ENCODE data around the gene B3GALT4. TPM values are rescaled to one million over a fixed set of nuclear protein-coding genes. Genes with fewer than 3 reads are reported as not detected.

Gene B3GALT4
- total RNA-seq, 1 experiment from 2014 or later = 7.9 TPM

- no peaks in the 10 kb centered on the region for H3K27me3 ChIP-seq (ENCODE audit: low read length)
- peak; percentile 95 for ATAC-seq
- H3K4me3 ChIP-seq (ENCODE audit: low read length) = peak within 1 kb of the TSS; percentile 97
- no peaks in the 10 kb centered on the region for H3K9me2 ChIP-seq (replicated peaks; ENCODE audit: low read length)
- H3K79me2 ChIP-seq (ENCODE audit: low read length) = peaks cover 52% of the 10 kb centered on the region
- no TSS peak for BruUV-seq (replicated peaks)
- H3K4me1 ChIP-seq (ENCODE audit: insufficient read depth, low read length) = peaks cover 17% of the 10 kb centered on the region
- peak; percentile 88 for DNase-seq
- no peaks in the 10 kb centered on the region for H3K9me3 ChIP-seq (ENCODE audit: low read length)
- H3K27ac ChIP-seq (ENCODE audit: low read length) = peak within 1 kb of the TSS; percentile 6
- peak within 1 kb of the TSS; percentile 98 for H3K4me2 ChIP-seq (ENCODE audit: low read length)
- no peaks in the 10 kb centered on the region for H3F3A ChIP-seq (ENCODE audit: low read length, unreplicated experiment)
- peak within 1 kb of the TSS; percentile 98 for H2AFZ ChIP-seq (ENCODE audit: low read length)
- TF ChIP-seq EZH2 (IDR thresholded peaks at IDR 0.05; ENCODE audit: low read length, unreplicated experiment) = no peak
- TF ChIP-seq, protein P1, sequence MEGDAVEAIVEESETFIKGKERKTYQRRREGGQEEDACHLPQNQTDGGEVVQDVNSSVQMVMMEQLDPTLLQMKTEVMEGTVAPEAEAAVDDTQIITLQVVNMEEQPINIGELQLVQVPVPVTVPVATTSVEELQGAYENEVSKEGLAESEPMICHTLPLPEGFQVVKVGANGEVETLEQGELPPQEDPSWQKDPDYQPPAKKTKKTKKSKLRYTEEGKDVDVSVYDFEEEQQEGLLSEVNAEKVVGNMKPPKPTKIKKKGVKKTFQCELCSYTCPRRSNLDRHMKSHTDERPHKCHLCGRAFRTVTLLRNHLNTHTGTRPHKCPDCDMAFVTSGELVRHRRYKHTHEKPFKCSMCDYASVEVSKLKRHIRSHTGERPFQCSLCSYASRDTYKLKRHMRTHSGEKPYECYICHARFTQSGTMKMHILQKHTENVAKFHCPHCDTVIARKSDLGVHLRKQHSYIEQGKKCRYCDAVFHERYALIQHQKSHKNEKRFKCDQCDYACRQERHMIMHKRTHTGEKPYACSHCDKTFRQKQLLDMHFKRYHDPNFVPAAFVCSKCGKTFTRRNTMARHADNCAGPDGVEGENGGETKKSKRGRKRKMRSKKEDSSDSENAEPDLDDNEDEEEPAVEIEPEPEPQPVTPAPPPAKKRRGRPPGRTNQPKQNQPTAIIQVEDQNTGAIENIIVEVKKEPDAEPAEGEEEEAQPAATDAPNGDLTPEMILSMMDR (conservative IDR thresholded peaks at IDR 0.05; ENCODE audit: low read depth, low read length) = no peak
- TF ChIP-seq EZH2phosphoT487 (IDR thresholded peaks at IDR 0.05; ENCODE audit: borderline replicate concordance, low read length) = no peak
- peaks cover 41% of the 10 kb centered on the region for H3K36me3 ChIP-seq (ENCODE audit: low read depth, low read length)
- intact Hi-C loops (cut with micrococcal nuclease) = loop anchor here (1.0 kb wide), 1 partner anchor 10 kb away; no protein-coding TSS in a partner anchor
- ChIA-PET CTCF (no interaction called here), POLR2A (ENCODE audit: unreplicated experiment) (interaction anchor here (0.6 to 1.5 kb wide), 4 partner anchors 10 to 317 kb away, joined by 4 to 12 read pairs (median 8); partner anchors contain the start of genes RPS18 and VPS52)
- no peaks in the 10 kb centered on the region for H4K20me1 ChIP-seq (ENCODE audit: low read length)
- H3K9ac ChIP-seq (ENCODE audit: low read length) = peak within 1 kb of the TSS; percentile 91
These were observed 12.2 kb downstream of the B3GALT4 start, which contains the start of the genes PFDN6 and WDR46 for GRCh38 chr6:33288921-33289783. Gene PFDN6, plus strand, starts transcription at chr6:33289601. Its CDS starts 256 bp downstream, at chr6:33289857. Gene WDR46, minus strand, starts transcription at chr6:33289239. Its CDS starts 69 bp downstream, at chr6:33289170.

- Histone ChIP-seq H3K79me2 (ENCODE audit: low read length) (peaks cover 52% of the 10 kb centered on the region), H3K9me2 (replicated peaks; ENCODE audit: low read length) (no peaks in the 10 kb centered on the region), H3K27ac (ENCODE audit: low read length) (no peak overlapping the region; the same call in 1 of the 2 replicates), H2AFZ (ENCODE audit: low read length) (peak overlapping the region; percentile 98), H4K20me1 (ENCODE audit: low read length) (no peaks in the 10 kb centered on the region), H3F3A (ENCODE audit: low read length, unreplicated experiment) (no peaks in the 10 kb centered on the region), H3K9ac (ENCODE audit: low read length) (peak overlapping the region; percentile 91), H3K36me3 (ENCODE audit: low read depth, low read length) (peaks cover 34% of the 10 kb centered on the region; the same call in 1 of the 2 replicates), H3K27me3 (ENCODE audit: low read length) (no peaks in the 10 kb centered on the region), H3K9me3 (ENCODE audit: low read length) (no peaks in the 10 kb centered on the region), H3K4me3 (ENCODE audit: low read length) (peak overlapping the region; percentile 97), H3K4me2 (ENCODE audit: low read length) (peak overlapping the region; percentile 98), H3K4me1 (ENCODE audit: insufficient read depth, low read length) (peaks cover 17% of the 10 kb centered on the region)
- POLR2A ChIA-PET (ENCODE audit: unreplicated experiment) = interaction anchor here (1.1 to 1.5 kb wide), 2 partner anchors 10 to 18 kb away, joined by 4 to 7 read pairs; partner anchors contain the start of genes RPS18 and VPS52
- CTCF ChIA-PET = no interaction called here
- intact Hi-C loops (cut with micrococcal nuclease) = loop anchor here (1.0 kb wide), 1 partner anchor 9 kb away; no protein-coding TSS in a partner anchor
- no peak for TF ChIP-seq EZH2 (IDR thresholded peaks at IDR 0.05; ENCODE audit: low read length, unreplicated experiment)
- TF ChIP-seq EZH2phosphoT487 (IDR thresholded peaks at IDR 0.05; ENCODE audit: borderline replicate concordance, low read length) = no peak
- TSS peak; percentile 90 for BruUV-seq (replicated peaks)
- DNase-seq (no peak), ATAC-seq (peak; percentile 14)
These were observed 12.9 kb downstream of the B3GALT4 start for GRCh38 chr6:33289784-33290315.

GRCh38 chr6:33290459-33290858, 13.5 kb downstream of the B3GALT4 start:
- peaks cover 52% of the 10 kb centered on the region for H3K79me2 ChIP-seq (ENCODE audit: low read length)

More at GRCh38 chr6:33290459-33290858, 13.5 kb downstream of the B3GALT4 start:
- intact Hi-C loops (cut with micrococcal nuclease) = no loop called here
- Histone ChIP-seq H3K27me3 (ENCODE audit: low read length) (no peaks in the 10 kb centered on the region), H3K36me3 (ENCODE audit: low read depth, low read length) (peaks cover 34% of the 10 kb centered on the region; the same call in 1 of the 2 replicates), H3K9me3 (ENCODE audit: low read length) (no peaks in the 10 kb centered on the region), H3K9ac (ENCODE audit: low read length) (peak overlapping the region; percentile 91), H2AFZ (ENCODE audit: low read length) (no peak overlapping the region), H4K20me1 (ENCODE audit: low read length) (no peaks in the 10 kb centered on the region), H3K4me1 (ENCODE audit: insufficient read depth, low read length) (peaks cover 17% of the 10 kb centered on the region), H3K4me3 (ENCODE audit: low read length) (peak overlapping the region; percentile 97), H3K9me2 (replicated peaks; ENCODE audit: low read length) (no peaks in the 10 kb centered on the region), H3K4me2 (ENCODE audit: low read length) (peak overlapping the region; percentile 98), H3K27ac (ENCODE audit: low read length) (no peak overlapping the region), H3F3A (ENCODE audit: low read length, unreplicated experiment) (no peaks in the 10 kb centered on the region)
- ATAC-seq (no peak), DNase-seq (no peak)
- CTCF ChIA-PET = no interaction called here
- no TSS peak for BruUV-seq (replicated peaks)
- POLR2A ChIA-PET (ENCODE audit: unreplicated experiment) = no interaction called here
- TF ChIP-seq, protein P1 (conservative IDR thresholded peaks at IDR 0.05; ENCODE audit: low read depth, low read length) = no peak
- no peak for TF ChIP-seq EZH2phosphoT487 (IDR thresholded peaks at IDR 0.05; ENCODE audit: borderline replicate concordance, low read length)
- no peak for TF ChIP-seq EZH2 (IDR thresholded peaks at IDR 0.05; ENCODE audit: low read length, unreplicated experiment)

Measured in PC-3 (cell line).